SK-N-MC (cell line): ENCODE results near the gene GALNT18.

ENCODE experiments used
- EZH2 ChIP-seq: fragments of 200-600 bp; sonication (generic); IDR thresholded peaks from one replicate; pipeline ENCODE4 v1.6.1; 2017; ENCODE audit warnings: antibody characterized with exemption
- FOXP2 ChIP-seq: optimal IDR thresholded peaks from 2 replicates; pipeline ENCODE3; 2011; ENCODE audit warnings: mild to moderate bottlenecking, moderate library complexity; ENCODE audit not compliant: insufficient read depth; ENCODE audit errors: extremely low read length, control extremely low read depth
- POLR2AphosphoS5 ChIP-seq: IDR thresholded peaks from 2 replicates; pipeline ENCODE4 v1.6.1; 2012; ENCODE audit warnings: mild to moderate bottlenecking, low read depth, low read length, borderline replicate concordance

- TF ChIP-seq POLR2AphosphoS5 (no peak), EZH2 (no peak), FOXP2 (no peak)
Measured at GRCh38 chr11:11318961-11319360, 302.8 kb downstream of the GALNT18 start.
